Breast epithelium (tissue), 4 donors: ENCODE data around the gene GALM. TPM values are rescaled to one million over a fixed set of nuclear protein-coding genes. Genes with fewer than 3 reads are reported as not detected.

Experiments used
- DNase-seq, 2 donors: peaks; one replicate each; pipeline ENCODE4 v3.0.0-alpha.2; 2019; ENCODE audit warnings: low spot score in 2 of 2
- H3K27ac ChIP-seq, 2 donors: fragments of 200-600 bp; sonication (generic) in 1 of 2; one replicate each; pipeline ENCODE4 v1.5.1; 2016 to 2019; ENCODE audit warnings: mild to moderate bottlenecking in 1 of 2
- H3K27me3 ChIP-seq, 2 donors: fragments of 200-600 bp; sonication (generic) in 1 of 2; one replicate each; pipeline versions ENCODE4 v1.5.1 to v1.6.0; 2017 to 2019; ENCODE audit warnings: control low read depth in 1 of 2, mild to moderate bottlenecking in 1 of 2
- H3K36me3 ChIP-seq: fragments of 200-600 bp; one replicate; pipeline ENCODE4 v1.5.1; 2019
- H3K4me1 ChIP-seq, 2 donors: fragments of 200-600 bp; sonication (generic); one replicate each; pipeline ENCODE4 v1.5.1; 2016 to 2019; ENCODE audit warnings: control low read depth in 1 of 2
- H3K4me3 ChIP-seq, 3 donors: fragments of 200-600 bp; sonication (generic); 1 replicate in 2 of 3; 2 replicates in 1 of 3; pipeline ENCODE4 v1.5.1; 2016 to 2019; ENCODE audit warnings: mild to moderate bottlenecking in 3 of 3, moderate library complexity in 2 of 3
- H3K9me3 ChIP-seq, 2 donors: fragments of 200-600 bp; sonication (generic) in 1 of 2; one replicate each; pipeline ENCODE4 v1.5.1; 2016 to 2019; ENCODE audit warnings: control low read depth in 1 of 2
- CTCF ChIP-seq, 3 donors: fragments of 450-650 bp; IDR thresholded peaks; one replicate each; pipeline ENCODE4 v1.5.1; 2016 to 2017; ENCODE audit warnings: antibody characterized with exemption in 3 of 3, mild to moderate bottlenecking in 3 of 3, moderate library complexity in 3 of 3
- POLR2A ChIP-seq: fragments of 450-650 bp; IDR thresholded peaks from one replicate; pipeline ENCODE4 v1.6.1; 2016; ENCODE audit warnings: antibody characterized with exemption, mild to moderate bottlenecking, moderate library complexity
- POLR2AphosphoS5 ChIP-seq, 3 donors: sonication (generic); formaldehyde crosslinking; IDR thresholded peaks; one replicate each; pipeline ENCODE4 v1.6.1; 2017; ENCODE audit warnings: antibody characterized with exemption in 3 of 3
- intact Hi-C: fragments of 100-400 bp; cut with DNase I; formaldehyde crosslinking; loops from one replicate; pipeline ENCODE4 v1.15.1; 2023; ENCODE audit warnings: low total_unique reads
- total RNA-seq, 3 donors: library from RNA; depleted of rRNA; stranded (reverse); fragments of >200 nt; gene quantifications; one replicate each; pipeline ENCODE4 v1.1.0, GENCODE V29; 2016

The GALM gene
- total RNA-seq, 3 donors from 2014 or later: 12.1 to 29.9 (median 22.5) TPM

DNA sequence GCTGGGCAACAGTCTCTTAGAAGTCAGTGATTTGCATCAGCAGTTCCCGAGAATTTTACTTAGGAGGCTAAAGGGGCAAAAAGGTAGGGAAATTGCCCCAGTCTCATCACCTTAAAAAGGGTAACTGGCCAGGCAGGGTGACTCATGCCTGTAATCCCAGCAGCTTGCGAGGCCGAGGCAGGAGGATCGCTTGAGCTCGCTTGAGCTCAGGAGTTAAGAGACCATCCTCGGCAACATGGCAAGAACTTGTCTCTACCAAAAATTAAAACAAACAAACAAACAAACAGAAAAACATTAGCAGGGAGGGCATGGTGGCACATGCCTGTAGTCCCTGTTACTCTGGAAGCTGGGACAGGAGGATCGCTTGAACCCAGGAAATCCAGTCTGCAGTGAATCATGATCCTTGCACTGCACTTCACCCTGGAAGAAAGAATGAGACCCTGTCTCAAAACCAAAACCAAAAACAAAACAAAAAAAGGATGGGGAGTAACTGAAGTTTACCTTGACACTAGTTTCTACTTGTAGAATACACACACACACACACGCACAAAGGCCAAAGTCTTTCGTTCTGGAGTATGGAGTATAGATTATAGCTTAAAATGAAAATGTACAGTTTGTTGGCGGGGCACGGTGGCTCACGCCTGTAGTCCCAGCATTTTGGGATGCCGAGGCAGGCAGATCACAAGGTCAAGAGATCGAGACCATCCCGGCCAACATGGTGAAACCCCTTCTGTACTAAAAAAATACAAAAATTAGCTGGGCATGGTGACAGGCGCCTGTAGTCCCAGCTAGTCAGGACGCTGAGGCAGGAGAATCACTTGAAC, 109.4 kb downstream of the GALM start:
- intact Hi-C loops: no loop called here
- no peaks in the 10 kb centered on the region for H3K36me3 ChIP-seq
- no peak overlapping the region for H3K27ac ChIP-seq
- TF ChIP-seq POLR2A (no peak), POLR2AphosphoS5 (IDR thresholded peaks at IDR 0.05) (no peak), CTCF (IDR thresholded peaks at IDR 0.05) (no peak)
- H3K9me3 ChIP-seq: no peaks in the 10 kb centered on the region
- no peaks in the 10 kb centered on the region for H3K4me1 ChIP-seq
- no peak overlapping the region for H3K4me3 ChIP-seq
- DNase-seq: no peak
- H3K27me3 ChIP-seq: no peaks in the 10 kb centered on the region

DNA sequence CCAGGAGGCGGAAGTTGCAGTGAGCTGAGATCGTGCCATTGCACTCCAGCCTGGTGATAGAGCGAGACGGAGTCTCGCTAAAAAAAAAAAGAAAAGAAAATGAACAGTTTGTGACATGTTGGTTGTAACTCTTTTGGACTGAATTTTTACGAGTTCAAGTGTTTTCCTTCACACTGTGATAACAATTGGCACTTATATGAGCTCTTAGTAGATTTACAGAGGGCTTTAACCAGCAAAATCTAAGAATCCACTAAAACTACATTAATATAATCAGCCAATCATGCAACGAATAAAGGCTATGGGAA, 110.0 kb downstream of the GALM start:
- H3K4me3 ChIP-seq: no peak overlapping the region
- intact Hi-C loops: no loop called here
- no peaks in the 10 kb centered on the region for H3K27me3 ChIP-seq
- no peak for DNase-seq
- H3K4me1 ChIP-seq: no peaks in the 10 kb centered on the region
- TF ChIP-seq POLR2A (no peak), CTCF (IDR thresholded peaks at IDR 0.05) (no peak), POLR2AphosphoS5 (IDR thresholded peaks at IDR 0.05) (no peak)
- H3K27ac ChIP-seq: no peak overlapping the region
- H3K9me3 ChIP-seq: no peaks in the 10 kb centered on the region
- H3K36me3 ChIP-seq: no peaks in the 10 kb centered on the region

DNA sequence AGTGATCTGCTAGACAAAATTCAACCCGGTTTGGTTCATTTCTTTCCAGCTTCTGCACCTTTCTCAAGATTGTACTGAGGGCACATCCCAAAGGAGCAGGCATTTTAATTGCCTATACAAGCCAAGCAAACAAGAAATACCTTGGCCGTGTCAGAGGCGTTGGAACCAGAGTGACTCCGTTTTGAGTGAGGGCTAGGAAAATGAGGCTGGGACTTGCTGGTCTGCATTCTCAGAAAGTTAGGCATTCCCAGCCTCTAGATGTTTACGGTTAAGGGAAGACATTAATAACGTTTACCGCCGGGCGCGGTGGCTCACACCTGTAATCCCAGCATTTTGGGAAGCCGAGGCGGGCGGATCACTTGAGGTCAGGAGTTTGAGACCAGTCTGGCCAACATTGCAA, 110.6 kb downstream of the GALM start:
- TF ChIP-seq POLR2A (no peak), CTCF (IDR thresholded peaks at IDR 0.05) (no peak), POLR2AphosphoS5 (IDR thresholded peaks at IDR 0.05) (no peak)
- DNase-seq: no peak
- intact Hi-C loops: no loop called here
- Histone ChIP-seq H3K27ac (no peak overlapping the region), H3K4me3 (no peak overlapping the region), H3K4me1 (no peaks in the 10 kb centered on the region), H3K27me3 (no peaks in the 10 kb centered on the region), H3K36me3 (no peaks in the 10 kb centered on the region), H3K9me3 (no peaks in the 10 kb centered on the region)

DNA sequence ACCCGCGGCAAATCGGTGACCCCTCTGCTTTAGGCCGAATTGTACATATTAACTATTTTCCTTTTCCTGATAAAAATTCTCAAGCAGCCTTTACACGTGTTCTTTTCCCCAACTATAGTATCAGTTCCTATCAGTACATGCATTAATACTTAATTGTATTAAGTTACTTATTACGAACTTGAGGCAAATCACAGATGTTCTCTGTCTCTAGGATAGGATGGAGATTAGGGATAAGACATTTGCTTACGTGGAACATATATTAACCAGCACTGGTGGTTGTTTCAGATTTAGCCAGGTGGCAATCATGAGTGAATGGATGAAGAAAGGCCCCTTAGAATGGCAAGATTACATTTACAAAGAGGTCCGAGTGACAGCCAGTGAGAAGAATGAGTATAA, 112.8 kb downstream of the GALM start:
- H3K4me1 ChIP-seq: no peaks in the 10 kb centered on the region
- no peaks in the 10 kb centered on the region for H3K27me3 ChIP-seq
- no peaks in the 10 kb centered on the region for H3K36me3 ChIP-seq
- intact Hi-C loops: no loop called here
- peak overlapping the region; percentile 68 to 81 for H3K27ac ChIP-seq
- TF ChIP-seq CTCF (IDR thresholded peaks at IDR 0.05) (no peak), POLR2AphosphoS5 (IDR thresholded peaks at IDR 0.05) (no peak), POLR2A (no peak)
- peak overlapping the region; percentile 60 to 87 (median 73) for H3K4me3 ChIP-seq
- no peak for DNase-seq
- no peaks in the 10 kb centered on the region for H3K9me3 ChIP-seq

DNA sequence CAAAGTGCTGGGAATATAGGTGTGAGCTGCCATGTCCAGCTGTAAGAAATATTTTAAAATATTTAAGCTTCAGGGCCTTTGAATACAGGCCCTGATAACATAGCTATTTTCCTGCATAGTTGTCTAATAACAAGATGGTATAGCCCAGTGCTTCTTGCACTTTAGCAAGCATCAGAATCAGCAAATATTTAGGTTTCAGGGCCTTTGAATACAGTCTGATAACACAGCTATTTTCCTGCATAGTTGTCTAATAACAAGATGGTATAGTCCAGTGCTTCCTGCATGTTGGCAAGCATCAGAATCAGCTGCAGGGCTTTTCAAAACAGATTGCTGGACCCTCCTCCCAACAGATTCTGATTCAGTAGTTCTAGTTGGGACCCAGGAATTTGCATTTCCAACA, 117.7 kb downstream of the GALM start:
- no peaks in the 10 kb centered on the region for H3K36me3 ChIP-seq
- intact Hi-C loops: no loop called here
- H3K27ac ChIP-seq: no peak overlapping the region
- no peak for TF ChIP-seq CTCF (IDR thresholded peaks at IDR 0.05)
- TF ChIP-seq POLR2AphosphoS5 (IDR thresholded peaks at IDR 0.05): no peak
- TF ChIP-seq POLR2A: no peak
- no peak for DNase-seq
- H3K4me3 ChIP-seq: no peak overlapping the region
- no peaks in the 10 kb centered on the region for H3K9me3 ChIP-seq
- H3K27me3 ChIP-seq: no peaks in the 10 kb centered on the region
- no peaks in the 10 kb centered on the region for H3K4me1 ChIP-seq

Other genes with a start within 250 kb of the GALM start
- 10 to 100 TPM; 48.3 to 75.1 (median 57.0) TPM for gene HNRNPLL, start 63.2 kb upstream of the GALM start, total RNA-seq
- 100 to 1,000 TPM in 2 of 3 donors, 10 to 100 TPM in 1; 82.6 to 135 (median 116) TPM for gene SRSF7, start 85.2 kb downstream of the GALM start, total RNA-seq
- 1 to 10 TPM; 5.6 to 7.6 (median 7.2) TPM for gene GEMIN6, start 112.1 kb downstream of the GALM start, total RNA-seq
- 10 to 100 TPM in 2 of 3 donors, 1 to 10 TPM in 1; 8.8 to 17.4 (median 14.5) TPM for gene DHX57, start 209.8 kb downstream of the GALM start, total RNA-seq
- 10 to 100 TPM; 11.4 to 14.3 (median 14.1) TPM for gene MORN2, start 209.9 kb downstream of the GALM start, total RNA-seq
- 1 to 10 TPM; 1.6 to 2.2 (median 1.9) TPM for gene ARHGEF33, start 223.8 kb downstream of the GALM start, total RNA-seq